OCI-LY1 (cell line): ENCODE data around the gene HSF5.
A peak's percentile ranks its signal among the peaks of the same experiment; 100 is the strongest.

Source experiments
- H2AFZ ChIP-seq: fragments of 200-600 bp; sonication (generic), shearing (Covaris generic); 2 replicates; pipeline ENCODE4 v1.6.0; 2014; ENCODE audit warnings: antibody characterized with exemption, mild to moderate bottlenecking, low read length
- H3F3A ChIP-seq: fragments of 200-600 bp; sonication (generic), shearing (Covaris generic); 2 replicates; pipeline ENCODE4 v1.6.0; 2014; ENCODE audit warnings: mild to moderate bottlenecking, antibody characterized with exemption, low read length, moderate library complexity; ENCODE audit not compliant: insufficient read depth
- H3K27ac ChIP-seq: fragments of 200-600 bp; sonication (generic); 2 replicates; pipeline ENCODE4 v1.5.1; 2014; ENCODE audit warnings: low read length, mixed run types, mild to moderate bottlenecking, low read depth; ENCODE audit not compliant: poor library complexity, severe bottlenecking
- H3K27me3 ChIP-seq: fragments of 200-600 bp; sonication (generic); 2 replicates; pipeline ENCODE4 v1.6.0; 2014; ENCODE audit warnings: antibody characterized with exemption, mild to moderate bottlenecking, low read length, moderate library complexity; ENCODE audit not compliant: insufficient read depth
- H3K36me3 ChIP-seq: fragments of 200-600 bp; sonication (generic); 2 replicates; pipeline ENCODE4 v1.6.1; 2014; ENCODE audit warnings: mild to moderate bottlenecking, antibody characterized with exemption, low read length, moderate library complexity, mixed read lengths; ENCODE audit not compliant: insufficient read depth
- H3K4me1 ChIP-seq: fragments of 200-600 bp; sonication (generic); 2 replicates; pipeline ENCODE4 v1.5.1; 2014; ENCODE audit warnings: mild to moderate bottlenecking, low read length, moderate library complexity; ENCODE audit not compliant: insufficient read depth, severe bottlenecking
- H3K4me2 ChIP-seq: fragments of 200-600 bp; sonication (generic), shearing (Covaris generic); 2 replicates; pipeline ENCODE4 v1.6.1; 2014; ENCODE audit warnings: low read length
- H3K4me3 ChIP-seq: fragments of 200-600 bp; sonication (generic); 2 replicates; pipeline ENCODE4 v1.5.1; 2014; ENCODE audit warnings: low read length, low read depth, mild to moderate bottlenecking, mixed read lengths; ENCODE audit not compliant: poor library complexity, severe bottlenecking
- H3K79me2 ChIP-seq: fragments of 200-600 bp; shearing (Covaris generic); 2 replicates; pipeline ENCODE4 v1.6.1; 2016; ENCODE audit warnings: mixed run types, low read length, mixed read lengths; ENCODE audit not compliant: insufficient read depth
- H3K9ac ChIP-seq: fragments of 200-600 bp; sonication (generic), shearing (Covaris generic); 2 replicates; pipeline ENCODE4 v1.6.1; 2014; ENCODE audit warnings: mild to moderate bottlenecking, low read length, mixed read lengths
- H3K9me2 ChIP-seq: fragments of 200-600 bp; sonication (generic), shearing (Covaris generic); 2 replicates; pipeline ENCODE4 v1.6.1; 2014; ENCODE audit warnings: low read depth, mild to moderate bottlenecking, low read length, mixed read lengths
- H3K9me3 ChIP-seq: fragments of 200-600 bp; shearing (Covaris generic); 2 replicates; pipeline ENCODE4 v1.6.1; 2014; ENCODE audit warnings: low read length, mixed read lengths
- H4K20me1 ChIP-seq: fragments of 200-600 bp; sonication (generic), shearing (Covaris generic); 2 replicates; pipeline ENCODE4 v1.6.0; 2016; ENCODE audit warnings: mild to moderate bottlenecking, low read length; ENCODE audit not compliant: insufficient read depth
- CTCF ChIP-seq: fragments of 200-600 bp; sonication (generic), shearing (Covaris generic); IDR thresholded peaks from 2 replicates; pipeline ENCODE4 v1.5.1; 2017; ENCODE audit warnings: mild to moderate bottlenecking, antibody characterized with exemption, low read length, moderate library complexity, mixed read lengths
- EZH2 ChIP-seq: fragments of 200-600 bp; sonication (generic), shearing (Covaris generic); IDR thresholded peaks from 2 replicates; pipeline ENCODE4 v1.8.0; 2017; ENCODE audit warnings: borderline replicate concordance, mixed run types, mild to moderate bottlenecking, antibody characterized with exemption, low read length, moderate library complexity, mixed read lengths

The HSF5 gene

GRCh38 chr17:58447039-58447975 is 40.9 kb downstream of the HSF5 start:
- Histone ChIP-seq H3K9me2 (no peaks in the 10 kb centered on the region), H3K9me3 (no peaks in the 10 kb centered on the region), H3K27me3 (0 out of 2 replicates have a peak, but pooled peaks cover 4% of the 10 kb centered on the region), H3K36me3 (no peaks in the 10 kb centered on the region), H3F3A (no peaks in the 10 kb centered on the region), H3K4me2 (no peak overlapping the region), H3K4me1 (no peaks in the 10 kb centered on the region), H4K20me1 (no peaks in the 10 kb centered on the region), H3K4me3 (no peak overlapping the region), H3K27ac (no peak overlapping the region), H3K9ac (no peak overlapping the region), H2AFZ (no peak overlapping the region), H3K79me2 (no peaks in the 10 kb centered on the region)
- no peak for TF ChIP-seq EZH2
- peak; percentile 95 for TF ChIP-seq CTCF

GRCh38 chr17:58446086-58446485 is 42.1 kb downstream of the HSF5 start:
- H4K20me1 ChIP-seq: no peaks in the 10 kb centered on the region
- H3K27me3 ChIP-seq: 0 out of 2 replicates have a peak, but pooled peaks cover 4% of the 10 kb centered on the region
- no peaks in the 10 kb centered on the region for H3K9me2 ChIP-seq
- H3K4me3 ChIP-seq: no peak overlapping the region
- no peaks in the 10 kb centered on the region for H3K36me3 ChIP-seq
- no peak overlapping the region for H3K9ac ChIP-seq
- H3K4me2 ChIP-seq: no peak overlapping the region
- no peaks in the 10 kb centered on the region for H3F3A ChIP-seq
- no peaks in the 10 kb centered on the region for H3K79me2 ChIP-seq
- H3K9me3 ChIP-seq: no peaks in the 10 kb centered on the region
- no peak for TF ChIP-seq CTCF
- no peak for TF ChIP-seq EZH2
- no peaks in the 10 kb centered on the region for H3K4me1 ChIP-seq
- no peak overlapping the region for H3K27ac ChIP-seq
- no peak overlapping the region for H2AFZ ChIP-seq

- no peak for TF ChIP-seq EZH2
- Histone ChIP-seq H3K4me2 (no peak overlapping the region), H3K27me3 (no peaks in the 10 kb centered on the region), H4K20me1 (no peaks in the 10 kb centered on the region), H3F3A (no peaks in the 10 kb centered on the region), H3K9me3 (no peaks in the 10 kb centered on the region), H3K27ac (no peak overlapping the region), H3K4me1 (no peaks in the 10 kb centered on the region), H3K9me2 (no peaks in the 10 kb centered on the region), H3K36me3 (no peaks in the 10 kb centered on the region), H3K79me2 (no peaks in the 10 kb centered on the region), H3K9ac (no peak overlapping the region), H2AFZ (no peak overlapping the region), H3K4me3 (no peak overlapping the region)
Observed at GRCh38 chr17:58436805-58437239, 51.4 kb downstream of the HSF5 start.
